DOHH2 (cell line): ENCODE measurements around the gene TRIM14.

ENCODE experiments used
- H3F3A ChIP-seq: fragments of 200-600 bp; sonication (generic), shearing (Covaris generic); 2 replicates; pipeline ENCODE4 v1.6.0; 2016; ENCODE audit warnings: antibody characterized with exemption, mild to moderate bottlenecking; ENCODE audit not compliant: control insufficient read depth, insufficient read depth
- H3K27ac ChIP-seq: fragments of 200-600 bp; sonication (generic); 2 replicates; pipeline ENCODE4 v1.5.1; 2014; ENCODE audit warnings: low read depth, mild to moderate bottlenecking, low read length, moderate library complexity
- H3K27me3 ChIP-seq: fragments of 200-600 bp; sonication (generic); 2 replicates; pipeline ENCODE4 v1.6.1; 2014; ENCODE audit warnings: mild to moderate bottlenecking, low read length, mixed read lengths; ENCODE audit not compliant: control insufficient read depth
- H3K36me3 ChIP-seq: fragments of 200-600 bp; sonication (generic); 2 replicates; pipeline ENCODE4 v1.6.1; 2014; ENCODE audit warnings: mild to moderate bottlenecking, low read length, moderate library complexity, mixed read lengths; ENCODE audit not compliant: control insufficient read depth
- H3K4me1 ChIP-seq: fragments of 200-600 bp; sonication (generic); 2 replicates; pipeline ENCODE4 v1.6.1; 2014; ENCODE audit warnings: mild to moderate bottlenecking, low read length, mixed read lengths; ENCODE audit not compliant: control insufficient read depth
- H3K4me2 ChIP-seq: fragments of 200-600 bp; sonication (generic); 2 replicates; pipeline ENCODE4 v1.6.0; 2014; ENCODE audit warnings: mild to moderate bottlenecking, low read length, moderate library complexity
- H3K4me3 ChIP-seq: fragments of 200-600 bp; sonication (generic); 2 replicates; pipeline ENCODE4 v1.5.1; 2014; ENCODE audit warnings: mild to moderate bottlenecking, low read length, mixed read lengths
- H3K79me2 ChIP-seq: fragments of 200-600 bp; sonication (generic); 2 replicates; pipeline ENCODE4 v1.6.1; 2014; ENCODE audit warnings: mild to moderate bottlenecking, low read length, mixed read lengths; ENCODE audit not compliant: control insufficient read depth
- H3K9me2 ChIP-seq: fragments of 200-600 bp; sonication (generic); replicated peaks from 2 replicates; pipeline ENCODE4 v1.6.1; 2014; ENCODE audit warnings: mild to moderate bottlenecking, low read length, mixed read lengths; ENCODE audit not compliant: control insufficient read depth
- H3K9me3 ChIP-seq: fragments of 200-600 bp; sonication (generic); 2 replicates; pipeline ENCODE4 v1.6.1; 2014; ENCODE audit warnings: antibody characterized with exemption, low read length, mixed read lengths; ENCODE audit not compliant: control insufficient read depth, insufficient read depth
- H4K20me1 ChIP-seq: fragments of 200-600 bp; sonication (generic); 2 replicates; pipeline ENCODE4 v1.6.0; 2014; ENCODE audit warnings: low read depth, mild to moderate bottlenecking, antibody characterized with exemption, low read length, moderate library complexity; ENCODE audit not compliant: control insufficient read depth, insufficient read depth
- EZH2phosphoT487 ChIP-seq: fragments of 200-600 bp; sonication (generic); IDR thresholded peaks from 2 replicates; pipeline ENCODE4 v1.6.1; 2017; ENCODE audit warnings: borderline replicate concordance, mild to moderate bottlenecking, antibody characterized with exemption, low read length, moderate library complexity, mixed read lengths
- TF ChIP-seq, protein P1 (sequence below): fragments of 200-600 bp; sonication (generic); IDR thresholded peaks from one replicate; pipeline ENCODE4 v1.5.1; 2014; ENCODE audit warnings: antibody characterized with exemption, mild to moderate bottlenecking, low read depth, low read length; ENCODE audit not compliant: poor library complexity, severe bottlenecking

TRIM14 gene

DNA sequence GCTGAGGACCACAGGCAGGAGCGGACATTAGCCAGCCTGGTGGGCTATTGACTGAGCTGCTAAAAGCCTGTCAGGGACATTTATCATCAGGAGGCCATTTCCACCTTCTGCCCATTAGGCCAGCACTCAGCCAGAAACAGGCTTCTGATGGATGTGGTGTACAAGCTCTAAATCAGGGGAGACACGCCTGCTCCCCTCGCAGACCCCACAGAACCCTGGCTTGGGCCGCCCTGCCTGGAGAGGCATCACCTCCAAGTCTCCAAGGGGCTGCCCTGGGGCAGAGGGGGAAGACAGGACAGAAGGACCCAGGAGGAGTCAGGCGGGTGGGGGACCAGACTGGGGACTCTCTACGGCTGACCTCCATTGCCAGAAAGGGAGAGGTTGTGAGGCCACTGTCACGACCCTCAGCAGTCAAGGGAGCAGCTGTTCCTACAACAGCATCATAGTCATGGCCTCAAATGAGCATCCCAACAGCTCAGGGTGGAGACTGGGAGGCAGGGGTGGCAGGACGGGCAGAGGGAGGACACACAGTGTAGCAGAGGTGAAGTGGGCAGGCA, 24.0 kb upstream of the TRIM14 start:
- no peak overlapping the region for H3K4me2 ChIP-seq
- no peaks in the 10 kb centered on the region for H3K79me2 ChIP-seq
- 0 out of 2 replicates have a peak, but pooled peaks cover 4% of the 10 kb centered on the region for H3K27me3 ChIP-seq
- TF ChIP-seq, protein P1, sequence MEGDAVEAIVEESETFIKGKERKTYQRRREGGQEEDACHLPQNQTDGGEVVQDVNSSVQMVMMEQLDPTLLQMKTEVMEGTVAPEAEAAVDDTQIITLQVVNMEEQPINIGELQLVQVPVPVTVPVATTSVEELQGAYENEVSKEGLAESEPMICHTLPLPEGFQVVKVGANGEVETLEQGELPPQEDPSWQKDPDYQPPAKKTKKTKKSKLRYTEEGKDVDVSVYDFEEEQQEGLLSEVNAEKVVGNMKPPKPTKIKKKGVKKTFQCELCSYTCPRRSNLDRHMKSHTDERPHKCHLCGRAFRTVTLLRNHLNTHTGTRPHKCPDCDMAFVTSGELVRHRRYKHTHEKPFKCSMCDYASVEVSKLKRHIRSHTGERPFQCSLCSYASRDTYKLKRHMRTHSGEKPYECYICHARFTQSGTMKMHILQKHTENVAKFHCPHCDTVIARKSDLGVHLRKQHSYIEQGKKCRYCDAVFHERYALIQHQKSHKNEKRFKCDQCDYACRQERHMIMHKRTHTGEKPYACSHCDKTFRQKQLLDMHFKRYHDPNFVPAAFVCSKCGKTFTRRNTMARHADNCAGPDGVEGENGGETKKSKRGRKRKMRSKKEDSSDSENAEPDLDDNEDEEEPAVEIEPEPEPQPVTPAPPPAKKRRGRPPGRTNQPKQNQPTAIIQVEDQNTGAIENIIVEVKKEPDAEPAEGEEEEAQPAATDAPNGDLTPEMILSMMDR: no peak
- TF ChIP-seq EZH2phosphoT487: no peak
- H3K4me1 ChIP-seq: no peaks in the 10 kb centered on the region
- H4K20me1 ChIP-seq: no peaks in the 10 kb centered on the region
- no peak overlapping the region for H3K4me3 ChIP-seq
- H3K27ac ChIP-seq: no peak overlapping the region
- no peaks in the 10 kb centered on the region for H3K9me3 ChIP-seq
- H3F3A ChIP-seq: no peaks in the 10 kb centered on the region
- H3K9me2 ChIP-seq: no peaks in the 10 kb centered on the region
- no peaks in the 10 kb centered on the region for H3K36me3 ChIP-seq

DNA sequence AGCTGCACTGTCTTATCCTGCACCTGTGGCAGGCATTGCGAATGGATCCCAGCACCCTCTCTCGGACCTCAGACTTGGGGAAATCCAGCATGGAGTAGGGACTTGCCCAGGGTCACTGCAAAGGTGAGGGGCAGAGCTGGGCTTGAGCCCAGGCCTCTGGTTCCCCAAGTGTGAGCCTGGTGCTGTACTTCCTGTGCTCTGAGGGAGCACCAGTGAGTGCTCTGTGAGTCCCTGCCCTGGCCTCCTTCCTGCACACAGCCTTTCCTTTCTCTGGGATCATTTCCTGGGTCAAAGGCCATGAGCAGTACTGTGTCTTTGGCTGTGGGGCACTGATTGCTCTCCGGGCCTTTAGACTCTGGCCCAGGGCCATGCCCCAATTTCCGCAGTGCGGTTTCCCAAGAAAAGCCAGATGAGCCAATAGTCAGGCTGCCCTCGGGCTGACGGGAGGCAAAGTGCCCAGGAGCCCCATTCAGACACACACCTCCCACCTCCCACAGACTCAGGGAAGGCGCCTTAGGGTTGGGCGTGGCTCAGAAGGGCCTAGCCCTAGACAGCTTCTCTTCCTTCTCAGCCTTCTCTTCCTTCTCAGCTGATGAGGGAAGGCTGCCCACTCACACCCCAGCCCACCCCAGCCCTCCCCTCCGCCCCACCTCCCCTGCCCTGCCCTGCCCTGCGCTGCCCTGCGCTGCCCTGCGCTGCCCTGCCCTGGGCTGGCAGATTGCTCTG, 23.3 kb upstream of the TRIM14 start:
- Histone ChIP-seq H3K36me3 (no peaks in the 10 kb centered on the region), H3K9me2 (no peaks in the 10 kb centered on the region), H3K79me2 (no peaks in the 10 kb centered on the region), H3F3A (no peaks in the 10 kb centered on the region), H3K27ac (no peak overlapping the region), H3K4me1 (no peaks in the 10 kb centered on the region), H3K4me2 (no peak overlapping the region), H3K9me3 (no peaks in the 10 kb centered on the region), H4K20me1 (no peaks in the 10 kb centered on the region), H3K27me3 (peaks cover 7% of the 10 kb centered on the region; the same call in 1 of the 2 replicates), H3K4me3 (no peak overlapping the region)
- TF ChIP-seq, protein P1: no peak
- no peak for TF ChIP-seq EZH2phosphoT487

DNA sequence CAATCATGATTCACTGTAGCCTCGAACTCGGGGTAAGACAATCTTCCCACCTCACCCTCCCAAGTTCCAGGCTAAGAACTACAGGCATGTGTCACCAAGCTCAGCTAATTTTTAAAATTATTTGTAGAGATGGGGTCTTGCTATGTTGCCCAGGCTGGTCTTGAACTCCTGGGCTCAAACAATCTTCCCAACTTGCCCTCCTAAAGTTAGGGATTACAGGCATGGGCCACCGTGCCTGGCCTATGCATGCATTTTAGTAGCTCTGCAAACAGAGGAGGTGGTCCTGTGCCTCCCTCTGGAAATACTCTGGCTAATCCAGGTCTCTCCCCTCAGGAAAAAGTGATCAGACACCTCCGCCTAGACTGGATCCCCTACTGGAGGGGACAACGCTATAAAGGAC, 21.5 kb upstream of the TRIM14 start:
- H3F3A ChIP-seq: no peaks in the 10 kb centered on the region
- TF ChIP-seq, protein P1: no peak
- no peak for TF ChIP-seq EZH2phosphoT487

More for the DNA sequence above, 21.5 kb upstream of the TRIM14 start:
- no peaks in the 10 kb centered on the region for H3K36me3 ChIP-seq
- H4K20me1 ChIP-seq: no peaks in the 10 kb centered on the region
- H3K4me2 ChIP-seq: no peak overlapping the region
- peaks cover 3% of the 10 kb centered on the region; the same call in 1 of the 2 replicates for H3K27me3 ChIP-seq
- no peaks in the 10 kb centered on the region for H3K4me1 ChIP-seq
- no peak overlapping the region for H3K4me3 ChIP-seq
- H3K9me2 ChIP-seq: no peaks in the 10 kb centered on the region
- no peaks in the 10 kb centered on the region for H3K9me3 ChIP-seq
- no peaks in the 10 kb centered on the region for H3K79me2 ChIP-seq
- no peak overlapping the region for H3K27ac ChIP-seq
